Activated CD8-positive, alpha-beta memory T cell treated with anti-CD3 and anti-CD28 coated beads, Interleukin-2, amount 50 U/mL, for 1 hour (primary cell): Measurements from ENCODE around the gene INF2.

Experiments used
- DNase-seq: peaks from one replicate; pipeline ENCODE4 v3.0.0-alpha.2; 2020; ENCODE audit errors: extremely low read depth

INF2 gene

DNA sequence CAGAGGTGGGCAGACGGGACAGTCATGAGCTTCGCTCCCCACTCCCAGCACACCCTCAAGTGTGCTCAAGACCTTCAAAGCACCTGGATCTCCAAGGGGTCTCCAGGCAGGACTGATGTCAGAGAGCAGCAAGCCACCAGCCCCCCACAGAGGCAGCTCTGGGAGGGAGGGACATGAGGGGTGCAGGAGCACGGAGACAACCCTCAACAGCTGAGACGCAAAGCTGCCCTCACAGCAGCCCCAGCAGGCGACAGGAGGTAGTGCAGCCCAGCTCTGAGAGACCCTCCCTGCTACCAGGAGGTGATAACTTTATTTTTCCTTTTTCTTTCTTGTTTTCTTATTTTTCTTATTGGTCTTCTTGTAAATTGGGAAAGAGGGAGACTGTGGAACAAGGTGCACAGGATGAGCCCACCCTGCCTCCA is 81.4 kb downstream of the INF2 start:
- no peak for DNase-seq

DNA sequence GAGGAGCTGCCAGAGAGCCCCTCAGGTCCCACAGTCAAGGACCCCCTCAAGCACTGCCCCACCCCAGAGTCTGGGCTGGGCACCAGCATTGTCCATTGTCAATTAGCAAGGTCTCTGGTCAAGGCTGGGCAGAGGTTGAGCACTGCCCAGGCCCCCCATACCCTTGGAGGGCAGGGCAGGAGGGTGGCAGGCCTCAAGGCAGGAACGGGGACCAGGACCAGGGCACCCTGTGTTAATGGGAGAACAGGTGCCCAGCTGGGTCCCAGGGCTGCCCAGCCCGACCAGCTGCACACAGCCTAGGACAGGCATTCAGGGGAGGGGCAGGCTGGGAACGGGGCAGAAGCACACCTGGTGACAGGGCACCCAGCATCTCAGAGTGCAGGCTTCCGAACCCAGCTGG is 82.0 kb downstream of the INF2 start:
- no peak for DNase-seq
